Activated CD8-positive, alpha-beta memory T cell treated with anti-CD3 and anti-CD28 coated beads for 24 hours (primary cell): ENCODE data around the gene EOGT.

Experiments
- DNase-seq: peaks from one replicate; pipeline ENCODE4 v3.0.0-alpha.2; 2020

EOGT gene

GRCh38 chr3:68953816-68954444 lies 59.6 kb downstream of the EOGT start:
- no peak for DNase-seq

- no peak for DNase-seq
These were observed 68.3 kb downstream of the EOGT start for GRCh38 chr3:68945225-68945624.

- DNase-seq, result no peak
These were observed 69.6 kb downstream of the EOGT start for GRCh38 chr3:68943753-68944500.

- no peak for DNase-seq
These were observed 72.4 kb downstream of the EOGT start for GRCh38 chr3:68941055-68941454.

- no peak for DNase-seq
These were observed 76.6 kb downstream of the EOGT start for GRCh38 chr3:68936856-68937255.

GRCh38 chr3:68935778-68936177 lies 77.7 kb downstream of the EOGT start:
- DNase-seq, result no peak

- no peak for DNase-seq
These were observed 81.9 kb downstream of the EOGT start for GRCh38 chr3:68931406-68932149.
